Kidney (tissue), 14 donors: ENCODE data around the gene TAS2R7. TPM values are rescaled to one million over a fixed set of nuclear protein-coding genes. Genes with fewer than 3 reads are reported as not detected.

ENCODE experiments used
- DNase-seq, 5 donors: peaks; one replicate each; pipeline ENCODE4 v3.0.0-alpha.2; 2013 to 2020
- FAIRE-seq: peaks from 2 replicates; lab custom pipeline; 2012; peaks lifted over from hg19 to GRCh38; lab: Jason Lieb, UNC
- H3K27ac ChIP-seq, 2 donors: one replicate each; pipeline ENCODE4 v1.7.0; 2013; ENCODE audit warnings: low read depth in 2 of 2, low read length in 2 of 2, inconsistent platforms in 1 of 2
- H3K27me3 ChIP-seq: one replicate; pipeline ENCODE4 v1.7.1; 2013; ENCODE audit warnings: low read length, inconsistent platforms; ENCODE audit not compliant: control insufficient read depth, insufficient read depth
- H3K36me3 ChIP-seq, 3 donors: one replicate each; pipeline versions ENCODE4 v1.7.0 to v1.7.1; 2013; ENCODE audit warnings: low read length in 3 of 3, control low read depth in 1 of 3, inconsistent platforms in 1 of 3; ENCODE audit not compliant: insufficient read depth in 3 of 3, control insufficient read depth in 2 of 3
- H3K4me1 ChIP-seq, 3 donors: one replicate each; pipeline versions ENCODE4 v1.7.0 to v1.7.1; 2013; ENCODE audit warnings: low read length in 3 of 3, inconsistent platforms in 1 of 3, low read depth in 1 of 3; ENCODE audit not compliant: control insufficient read depth in 2 of 3, insufficient read depth in 2 of 3
- H3K4me3 ChIP-seq, 3 donors: one replicate each; pipeline versions ENCODE4 v1.7.0 to v1.8.1; 2013; ENCODE audit warnings: low read length in 3 of 3, control low read depth in 1 of 3, inconsistent platforms in 1 of 3
- H3K9ac ChIP-seq, 3 donors: one replicate each; pipeline versions ENCODE4 v1.7.0 to v1.7.1; 2013; ENCODE audit warnings: low read length in 3 of 3, control low read depth in 1 of 3, inconsistent platforms in 1 of 3
- H3K9me3 ChIP-seq, 3 donors: one replicate each; pipeline versions ENCODE4 v1.7.0 to v1.7.1; 2013; ENCODE audit warnings: low read length in 3 of 3, control low read depth in 1 of 3, inconsistent platforms in 1 of 3; ENCODE audit not compliant: control insufficient read depth in 2 of 3, insufficient read depth in 1 of 3
- CTCF ChIP-seq: IDR thresholded peaks from 3 replicates; pipeline ENCODE4 v1.5.1; 2012; ENCODE audit warnings: mild to moderate bottlenecking, moderate library complexity, borderline replicate concordance; ENCODE audit not compliant: insufficient read depth; ENCODE audit errors: extremely low read depth
- intact Hi-C: fragments of 100-400 bp; cut with DNase I; formaldehyde crosslinking; loops from one replicate; pipeline ENCODE4 v1.11.1; 2022
- polyA plus RNA-seq: library from polyadenylated mRNA; stranded (reverse); fragments of 350-450 nt; fragmentation: Illumina TruSeq; extraction: RNeasy Lipid Tissue Mini Kit (QIAGEN cat#74804); gene quantifications from one replicate; pipeline ENCODE4 v1.2.3, GENCODE V29; 2014; ENCODE audit warnings: low read depth, low replicate concordance; ENCODE audit not compliant: insufficient read depth
- total RNA-seq: library from RNA; stranded (reverse); fragmentation: NEBNext Ultra II Directional; extraction: Animal tissue kit (Norgen Biotek cat#: 25700); gene quantifications from one replicate; pipeline ENCODE4 v1.2.1, GENCODE V29; 2021
- donor health status: control.
- donor health status: control.
- donor health status: control.
- donor health status: control.
- donor health status: control.
- donor health status: DM: yes; HTN: yes; CAD: no.
- donor health status: Normal renal cell carcinoma (clear cell type).

TAS2R7 gene
- total and polyA plus RNA-seq, 2 donors from 2014 or later = not detected

- DNase-seq (no peak), FAIRE-seq (no peak)
- Histone ChIP-seq H3K36me3 (no peaks in the 10 kb centered on the region), H3K9me3 (peaks cover 0 to 11% (median 0%) of the 10 kb centered on the region in 3 donors), H3K9ac (no peak overlapping the region), H3K27me3 (no peaks in the 10 kb centered on the region), H3K27ac (no peak overlapping the region), H3K4me1 (no peaks in the 10 kb centered on the region), H3K4me3 (no peak overlapping the region)
- TF ChIP-seq CTCF = no peak
- intact Hi-C loops = no loop called here
Measured at GRCh38 chr12:10756194-10756593, 46.2 kb downstream of the TAS2R7 start.

GRCh38 chr12:10753059-10753458, 49.4 kb downstream of the TAS2R7 start:
- intact Hi-C loops = no loop called here
- FAIRE-seq (no peak), DNase-seq (peak in 3 of 5 donors; percentile 16 to 55 (median 17))
- Histone ChIP-seq H3K9me3 (peaks cover 0 to 11% (median 0%) of the 10 kb centered on the region in 3 donors), H3K27ac (no peak overlapping the region), H3K9ac (no peak overlapping the region), H3K27me3 (no peaks in the 10 kb centered on the region), H3K4me3 (no peak overlapping the region), H3K4me1 (no peaks in the 10 kb centered on the region), H3K36me3 (no peaks in the 10 kb centered on the region)
- TF ChIP-seq CTCF = no peak

Other genes starting within 250 kb of the TAS2R7 start
- 20.0 TPM for gene MAGOHB, start 189.0 kb downstream of the TAS2R7 start, total RNA-seq
- gene MAGOHB, start 189.0 kb downstream of the TAS2R7 start, polyA plus RNA-seq = 31.7 TPM
- 1.6 TPM for gene STYK1, start 128.6 kb downstream of the TAS2R7 start, total RNA-seq
- gene STYK1, start 128.6 kb downstream of the TAS2R7 start, polyA plus RNA-seq = 0.58 TPM
- 347 TPM for gene YBX3, start 79.3 kb downstream of the TAS2R7 start, total RNA-seq
- gene YBX3, start 79.3 kb downstream of the TAS2R7 start, polyA plus RNA-seq = 86.9 TPM
- not detected for gene TAS2R8, start 4.7 kb upstream of the TAS2R7 start, total RNA-seq
- not detected for gene TAS2R8, start 4.7 kb upstream of the TAS2R7 start, polyA plus RNA-seq
- not detected for gene TAS2R9, start 7.5 kb upstream of the TAS2R7 start, total RNA-seq
- gene TAS2R9, start 7.5 kb upstream of the TAS2R7 start, polyA plus RNA-seq = not detected
- 0.82 TPM for gene TAS2R10, start 23.7 kb upstream of the TAS2R7 start, total RNA-seq
- not detected for gene TAS2R10, start 23.7 kb upstream of the TAS2R7 start, polyA plus RNA-seq
- gene PRR4, start 46.8 kb upstream of the TAS2R7 start, total RNA-seq = 1.8 TPM
- 3.2 TPM for gene PRR4, start 46.8 kb upstream of the TAS2R7 start, polyA plus RNA-seq
- gene PRH1, start 81.6 kb upstream of the TAS2R7 start, total RNA-seq = 28.7 TPM
- 3.2 TPM for gene PRH1, start 81.6 kb upstream of the TAS2R7 start, polyA plus RNA-seq
- 2.8 TPM for gene TAS2R13, start 106.9 kb upstream of the TAS2R7 start, total RNA-seq
- not detected for gene TAS2R13, start 106.9 kb upstream of the TAS2R7 start, polyA plus RNA-seq
- not detected for gene PRH2, start 126.6 kb upstream of the TAS2R7 start, total RNA-seq
- gene PRH2, start 126.6 kb upstream of the TAS2R7 start, polyA plus RNA-seq = not detected
- 3.9 TPM for gene TAS2R14, start 136.6 kb upstream of the TAS2R7 start, total RNA-seq
- 0.75 TPM for gene TAS2R14, start 136.6 kb upstream of the TAS2R7 start, polyA plus RNA-seq
- gene TAS2R50, start 184.3 kb upstream of the TAS2R7 start, total RNA-seq = 2.0 TPM
- not detected for gene TAS2R50, start 184.3 kb upstream of the TAS2R7 start, polyA plus RNA-seq
- 4.1 TPM for gene TAS2R20, start 195.7 kb upstream of the TAS2R7 start, total RNA-seq
- gene TAS2R20, start 195.7 kb upstream of the TAS2R7 start, polyA plus RNA-seq = 0.47 TPM
- 4.6 TPM for gene TAS2R19, start 220.0 kb upstream of the TAS2R7 start, total RNA-seq
- not detected for gene TAS2R19, start 220.0 kb upstream of the TAS2R7 start, polyA plus RNA-seq
- gene TAS2R31, start 228.8 kb upstream of the TAS2R7 start, total RNA-seq = 5.9 TPM
- gene TAS2R31, start 228.8 kb upstream of the TAS2R7 start, polyA plus RNA-seq = not detected